Uterus (tissue), 2 donors: Measurements from ENCODE around the gene YTHDC2.

ENCODE experiments used
- CTCF ChIP-seq, 4 experiments: fragments of 200-600 bp in 2 of 4; fragments of 450-650 bp in 2 of 4; sonication (generic) in 2 of 4; IDR thresholded peaks; one replicate each; pipeline ENCODE4 v1.5.1; 2016 to 2019; ENCODE audit warnings: antibody characterized with exemption in 4 of 4, mild to moderate bottlenecking in 2 of 4, moderate library complexity in 1 of 4
- POLR2A ChIP-seq, 2 donors: fragments of 450-650 bp; IDR thresholded peaks; one replicate each; pipeline ENCODE4 v1.6.1; 2016; ENCODE audit warnings: antibody characterized with exemption in 2 of 2, mild to moderate bottlenecking in 1 of 2, moderate library complexity in 1 of 2

- TF ChIP-seq CTCF (IDR thresholded peaks at IDR 0.05) (no peak), POLR2A (IDR thresholded peaks at IDR 0.05) (no peak)
These were observed 14.3 kb downstream of the YTHDC2 start for GRCh38 chr5:113527746-113528145.
